HG02840 (cell line): ENCODE measurements around the gene ZNF805.
A peak's percentile ranks its signal among the peaks of the same experiment; 100 is the strongest.
"Not testable (repeated sequence)": the region's sequence is repeated elsewhere in the genome, so short reads cannot be mapped to it uniquely, and the experiment has no call there.

ENCODE experiments used
- ATAC-seq: cut with Tn5 transposase; IDR thresholded peaks from one replicate; pipeline ENCODE4 v1.9.1; 2021; ENCODE audit warnings: mild to moderate bottlenecking, moderate library complexity, moderate number of reproducible peaks; ENCODE audit not compliant: unreplicated experiment, low FRiP score

ZNF805 gene

GRCh38 chr19:57240311-57241090 is at the start of gene ZNF805:
Gene ZNF805 (plus strand): TSS chr19:57240632. CDS start chr19:57240892, 260 bp downstream.
- ATAC-seq: peak; percentile 94

- peak; percentile 97 for ATAC-seq
Measured at GRCh38 chr19:57191141-57192076, 49.0 kb upstream of the ZNF805 start, which contains the start of gene ZNF264. Gene ZNF264 (plus strand): TSS chr19:57191500. CDS start chr19:57191914, 414 bp downstream.

- ATAC-seq: no peak
Measured at GRCh38 chr19:57192077-57192420, 48.4 kb upstream of the ZNF805 start.

- ATAC-seq: no peak
Measured at GRCh38 chr19:57192993-57193392, 47.4 kb upstream of the ZNF805 start.

- not testable (repeated sequence) for ATAC-seq
Measured at GRCh38 chr19:57197874-57198273, 42.6 kb upstream of the ZNF805 start.

- no peak for ATAC-seq
Measured at GRCh38 chr19:57202160-57202559, 38.3 kb upstream of the ZNF805 start.

- ATAC-seq: no peak
Measured at GRCh38 chr19:57210381-57210780, 30.1 kb upstream of the ZNF805 start.

- ATAC-seq: no peak
Measured at GRCh38 chr19:57212109-57212508, 28.3 kb upstream of the ZNF805 start.

- ATAC-seq: no peak
Measured at GRCh38 chr19:57227502-57227901, 12.9 kb upstream of the ZNF805 start.

- no peak for ATAC-seq
Measured at GRCh38 chr19:57231686-57232085, 8.7 kb upstream of the ZNF805 start.

- ATAC-seq: no peak
Measured at GRCh38 chr19:57233207-57233606, 7.2 kb upstream of the ZNF805 start.

- ATAC-seq: no peak
Measured at GRCh38 chr19:57239982-57240310, 486 bp upstream of the ZNF805 start.

- no peak for ATAC-seq
Measured at GRCh38 chr19:57241176-57241575, 744 bp downstream of the ZNF805 start.

GRCh38 chr19:57242821-57243220 is 2.4 kb downstream of the ZNF805 start:
- no peak for ATAC-seq

- no peak for ATAC-seq
Measured at GRCh38 chr19:57244513-57244912, 4.1 kb downstream of the ZNF805 start.

- ATAC-seq: no peak
Measured at GRCh38 chr19:57245066-57245465, 4.6 kb downstream of the ZNF805 start.

GRCh38 chr19:57245959-57246358 is 5.5 kb downstream of the ZNF805 start:
- ATAC-seq: no peak

GRCh38 chr19:57248646-57249045 is 8.2 kb downstream of the ZNF805 start:
- ATAC-seq: no peak

GRCh38 chr19:57249329-57249728 is 8.9 kb downstream of the ZNF805 start:
- no peak for ATAC-seq

GRCh38 chr19:57253767-57254166 is 13.3 kb downstream of the ZNF805 start:
- ATAC-seq: not testable (repeated sequence)

- ATAC-seq: no peak
Measured at GRCh38 chr19:57262044-57262443, 21.6 kb downstream of the ZNF805 start.
